ENCODE data around the gene TAF6L. TPM values are rescaled to one million over a fixed set of nuclear protein-coding genes. Genes with fewer than 3 reads are reported as not detected.

The TAF6L gene
- polyA plus RNA-seq, 1 donor (not counting 4 experiments of a cell fraction or from before 2014, with no cell fraction given): 14.7 TPM

GRCh38 chr11:62799486-62799885 lies 28.3 kb downstream of the TAF6L start:
- dilution Hi-C loops (cut with MboI; ENCODE audit: extremely low pct_ligation_motif_present, low sequenced_read_pairs): no loop called here
- H3K4me2 ChIP-seq (ENCODE audit: control insufficient read depth, extremely low read depth, insufficient read depth, low read depth, low read length): no peak overlapping the region
- no peaks in the 10 kb centered on the region for H3K9me1 ChIP-seq (ENCODE audit: control insufficient read depth, extremely low read depth, insufficient read depth, low read length)
- H2AFZ ChIP-seq (ENCODE audit: control insufficient read depth, low read length): no peak overlapping the region
- H3K4me1 ChIP-seq (ENCODE audit: control insufficient read depth, extremely low read depth, insufficient read depth, low read length): peaks cover 7% of the 10 kb centered on the region
- no peak overlapping the region for H3K9ac ChIP-seq (ENCODE audit: control insufficient read depth, extremely low read depth, insufficient read depth, low read length)
- H3K9me3 ChIP-seq (ENCODE audit: control insufficient read depth, low read depth, low read length): no peaks in the 10 kb centered on the region
- H3K27me3 ChIP-seq (ENCODE audit: control insufficient read depth, extremely low read depth, insufficient read depth, low read length): no peaks in the 10 kb centered on the region
- TF ChIP-seq EZH2 (IDR thresholded peaks at IDR 0.05; ENCODE audit: low read length): no peak
- TF ChIP-seq CTCF (optimal IDR thresholded peaks at IDR 0.05 in 1 of 3, IDR thresholded peaks at IDR 0.05 in 1 of 3, conservative IDR thresholded peaks at IDR 0.05 in 1 of 3; ENCODE audit: extremely low read depth in 1 of 3, insufficient read depth in 2 of 3, low read length in 3 of 3): no peak
- no peak for DNase-seq (ENCODE audit: low read depth, low spot score)
- no peak overlapping the region for H3K27ac ChIP-seq (ENCODE audit: control insufficient read depth, insufficient read depth, low read length)
- FAIRE-seq: no peak
- H3K4me3 ChIP-seq (ENCODE audit: control insufficient read depth in 2 of 3, extremely low read depth in 1 of 3, insufficient read depth in 2 of 3, low read depth in 1 of 3, low read length in 3 of 3): no peak overlapping the region
- peaks cover 15% of the 10 kb centered on the region for H3K79me2 ChIP-seq (ENCODE audit: control insufficient read depth, insufficient read depth, low read length)
- H3K36me3 ChIP-seq (ENCODE audit: control insufficient read depth in 2 of 2, extremely low read depth in 1 of 2, insufficient read depth in 2 of 2, low read length in 2 of 2): peaks cover 42 to 73% of the 10 kb centered on the region in 2 experiments
- H4K20me1 ChIP-seq (ENCODE audit: control insufficient read depth, extremely low read depth, insufficient read depth, low read length): peaks cover 3% of the 10 kb centered on the region

- no peaks in the 10 kb centered on the region for H3K9me3 ChIP-seq (ENCODE audit: control insufficient read depth, low read depth, low read length)
- no peak overlapping the region for H3K27ac ChIP-seq (ENCODE audit: control insufficient read depth, insufficient read depth, low read length)
- peaks cover 22% of the 10 kb centered on the region for H3K79me2 ChIP-seq (ENCODE audit: control insufficient read depth, insufficient read depth, low read length)
- no peaks in the 10 kb centered on the region for H3K9me1 ChIP-seq (ENCODE audit: control insufficient read depth, extremely low read depth, insufficient read depth, low read length)
- dilution Hi-C loops (cut with MboI; ENCODE audit: extremely low pct_ligation_motif_present, low sequenced_read_pairs): no loop called here
- no peak overlapping the region for H3K4me3 ChIP-seq (ENCODE audit: control insufficient read depth in 2 of 3, extremely low read depth in 1 of 3, insufficient read depth in 2 of 3, low read depth in 1 of 3, low read length in 3 of 3)
- DNase-seq (ENCODE audit: low read depth, low spot score) (no peak), FAIRE-seq (no peak)
- no peak for TF ChIP-seq CTCF (optimal IDR thresholded peaks at IDR 0.05 in 1 of 3, IDR thresholded peaks at IDR 0.05 in 1 of 3, conservative IDR thresholded peaks at IDR 0.05 in 1 of 3; ENCODE audit: extremely low read depth in 1 of 3, insufficient read depth in 2 of 3, low read length in 3 of 3)
- no peak for TF ChIP-seq EZH2 (IDR thresholded peaks at IDR 0.05; ENCODE audit: low read length)
- H2AFZ ChIP-seq (ENCODE audit: control insufficient read depth, low read length): no peak overlapping the region
- no peak overlapping the region for H3K4me2 ChIP-seq (ENCODE audit: control insufficient read depth, extremely low read depth, insufficient read depth, low read depth, low read length)
- no peaks in the 10 kb centered on the region for H3K27me3 ChIP-seq (ENCODE audit: control insufficient read depth, extremely low read depth, insufficient read depth, low read length)
- H3K9ac ChIP-seq (ENCODE audit: control insufficient read depth, extremely low read depth, insufficient read depth, low read length): no peak overlapping the region
- H3K36me3 ChIP-seq (ENCODE audit: control insufficient read depth in 2 of 2, extremely low read depth in 1 of 2, insufficient read depth in 2 of 2, low read length in 2 of 2): peaks cover 35 to 64% of the 10 kb centered on the region in 2 experiments
- peaks cover 11% of the 10 kb centered on the region for H3K4me1 ChIP-seq (ENCODE audit: control insufficient read depth, extremely low read depth, insufficient read depth, low read length)
- peaks cover 6% of the 10 kb centered on the region for H4K20me1 ChIP-seq (ENCODE audit: control insufficient read depth, extremely low read depth, insufficient read depth, low read length)
These were observed 29.9 kb downstream of the TAF6L start for GRCh38 chr11:62801071-62801470.

Data from keratinocyte (primary cell).